Measurements from ENCODE around the gene ACER2.

Gene ACER2

DNA sequence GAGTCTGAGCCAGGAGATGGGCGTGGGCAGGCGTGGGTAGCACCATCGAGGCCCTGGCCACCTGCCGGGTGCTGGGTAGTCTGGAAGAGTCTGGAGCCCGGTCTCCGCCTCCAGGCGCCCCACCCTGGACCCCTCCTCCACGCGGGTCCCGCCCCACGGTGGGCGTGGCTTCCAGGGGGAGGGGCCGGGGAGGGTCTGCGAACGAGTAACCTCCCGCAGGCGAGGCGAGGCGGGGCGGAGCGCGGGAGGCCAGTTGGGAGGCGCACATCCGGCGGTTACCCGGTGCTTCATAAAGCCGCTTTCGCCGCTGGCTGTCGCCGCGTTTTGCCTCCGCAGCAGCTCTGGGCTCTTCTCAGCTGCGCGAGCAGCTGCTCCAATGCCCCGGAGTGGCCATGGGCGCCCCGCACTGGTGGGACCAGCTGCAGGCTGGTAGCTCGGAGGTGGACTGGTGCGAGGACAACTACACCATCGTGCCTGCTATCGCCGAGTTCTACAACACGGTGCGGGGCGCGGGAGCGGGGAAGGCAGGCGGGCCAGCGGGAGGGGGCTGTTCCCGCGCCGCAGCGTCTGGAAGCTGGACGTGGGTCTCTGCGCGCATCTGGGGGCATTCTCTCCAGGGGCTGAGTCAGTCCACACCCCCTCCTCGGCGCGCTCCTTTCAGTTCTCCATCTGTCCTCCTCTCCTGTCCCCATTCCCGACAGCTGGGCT, at the start of gene ACER2:
Gene ACER2 (plus strand): TSS at position 317 of the 708 bp plus-strand sequence. CDS start 76 bp downstream, at position 393.
- peak within 1 kb of the TSS; percentile 80 for H3K27ac ChIP-seq
- no peak for TF ChIP-seq ZFX (IDR thresholded peaks at IDR 0.05; ENCODE audit: borderline replicate concordance)
- TF ChIP-seq, protein P1, sequence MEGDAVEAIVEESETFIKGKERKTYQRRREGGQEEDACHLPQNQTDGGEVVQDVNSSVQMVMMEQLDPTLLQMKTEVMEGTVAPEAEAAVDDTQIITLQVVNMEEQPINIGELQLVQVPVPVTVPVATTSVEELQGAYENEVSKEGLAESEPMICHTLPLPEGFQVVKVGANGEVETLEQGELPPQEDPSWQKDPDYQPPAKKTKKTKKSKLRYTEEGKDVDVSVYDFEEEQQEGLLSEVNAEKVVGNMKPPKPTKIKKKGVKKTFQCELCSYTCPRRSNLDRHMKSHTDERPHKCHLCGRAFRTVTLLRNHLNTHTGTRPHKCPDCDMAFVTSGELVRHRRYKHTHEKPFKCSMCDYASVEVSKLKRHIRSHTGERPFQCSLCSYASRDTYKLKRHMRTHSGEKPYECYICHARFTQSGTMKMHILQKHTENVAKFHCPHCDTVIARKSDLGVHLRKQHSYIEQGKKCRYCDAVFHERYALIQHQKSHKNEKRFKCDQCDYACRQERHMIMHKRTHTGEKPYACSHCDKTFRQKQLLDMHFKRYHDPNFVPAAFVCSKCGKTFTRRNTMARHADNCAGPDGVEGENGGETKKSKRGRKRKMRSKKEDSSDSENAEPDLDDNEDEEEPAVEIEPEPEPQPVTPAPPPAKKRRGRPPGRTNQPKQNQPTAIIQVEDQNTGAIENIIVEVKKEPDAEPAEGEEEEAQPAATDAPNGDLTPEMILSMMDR (IDR thresholded peaks at IDR 0.05): peak; percentile 32

DNA sequence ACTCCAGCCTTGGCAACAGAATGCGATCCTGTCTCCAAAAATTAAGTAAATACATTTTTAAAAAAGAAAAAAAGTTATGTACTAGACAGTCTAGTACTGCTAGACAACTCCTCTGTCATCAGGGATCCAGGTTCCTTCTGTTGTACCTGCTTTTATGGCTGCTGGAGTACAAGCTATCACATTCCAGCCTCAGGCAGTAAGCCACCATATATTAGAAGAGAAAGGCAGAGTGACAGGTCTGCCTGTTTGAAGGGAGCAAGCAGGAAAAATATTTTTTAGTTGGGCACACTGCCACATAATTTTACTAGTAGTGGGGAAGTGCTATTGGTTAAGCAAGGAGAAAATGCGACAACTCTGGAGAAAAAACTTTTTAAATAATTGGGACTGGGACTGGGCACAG, 39.7 kb upstream of the ACER2 start:
- H3K27ac ChIP-seq: no peak overlapping the region
- TF ChIP-seq, protein P1 (IDR thresholded peaks at IDR 0.05): no peak
- no peak for TF ChIP-seq ZFX (IDR thresholded peaks at IDR 0.05; ENCODE audit: borderline replicate concordance)

DNA sequence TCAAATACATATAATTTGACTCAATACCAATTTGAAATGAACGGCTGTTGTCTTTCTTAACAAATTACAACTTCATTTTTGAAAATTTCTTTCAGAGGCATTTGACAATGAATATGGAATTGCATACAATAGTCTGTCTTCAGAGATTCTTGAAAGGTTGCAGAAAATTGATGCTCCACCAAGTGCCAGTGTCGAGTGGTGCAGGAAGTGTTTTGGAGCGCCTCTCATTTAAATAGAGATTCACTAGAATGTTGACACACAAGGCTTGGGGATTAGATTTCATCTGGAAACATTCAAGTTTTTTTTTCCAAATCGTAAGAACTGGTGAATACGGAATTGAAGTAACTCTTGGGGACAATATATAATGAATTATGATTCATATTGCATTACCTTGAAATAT, 36.9 kb upstream of the ACER2 start:
- H3K27ac ChIP-seq: peak overlapping the region; percentile 20
- TF ChIP-seq ZFX (IDR thresholded peaks at IDR 0.05; ENCODE audit: borderline replicate concordance): no peak
- TF ChIP-seq, protein P1 (IDR thresholded peaks at IDR 0.05): peak; percentile 8; the same call in 1 of the 2 replicates

DNA sequence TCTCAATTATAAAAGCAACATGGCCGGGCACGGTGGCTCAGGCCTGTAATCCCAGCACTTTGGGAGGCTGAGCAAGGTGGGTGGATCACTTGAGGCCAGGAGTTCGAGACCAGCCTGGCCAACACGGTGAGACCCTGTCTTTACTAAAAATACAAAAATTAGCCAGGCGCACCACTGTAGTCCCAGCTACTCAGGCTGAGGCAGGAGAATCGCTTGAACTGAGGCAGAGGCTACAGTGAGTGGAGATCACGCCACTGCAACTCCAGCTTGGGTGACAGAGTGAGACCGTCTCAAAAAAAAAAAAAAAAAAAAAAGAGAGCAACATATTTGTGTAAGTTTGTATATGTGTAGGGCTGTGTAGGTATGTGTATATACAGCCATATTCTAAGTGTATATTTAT, 36.2 kb upstream of the ACER2 start:
- TF ChIP-seq, protein P1 (IDR thresholded peaks at IDR 0.05): no peak
- H3K27ac ChIP-seq: peak overlapping the region; percentile 20; the same call in 1 of the 2 replicates

DNA sequence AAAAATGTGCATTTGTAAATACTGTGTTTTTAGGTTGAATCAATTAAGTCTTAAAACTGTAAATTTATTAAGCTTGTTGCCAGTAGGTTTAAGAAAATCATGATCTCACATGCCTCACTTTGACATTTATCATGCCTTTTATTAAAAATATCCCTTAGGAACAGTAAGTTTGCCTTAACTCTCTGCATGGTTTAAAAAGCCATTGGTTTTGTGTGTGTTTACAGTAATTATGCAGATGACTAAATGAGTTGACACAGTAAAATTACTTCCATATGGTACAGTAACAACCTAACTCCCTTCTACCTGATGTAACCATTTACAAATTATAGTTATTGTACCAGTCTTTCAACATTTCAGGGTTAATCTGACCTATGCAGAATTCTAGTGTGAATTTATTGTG, 35.3 kb upstream of the ACER2 start:
- TF ChIP-seq, protein P1 (IDR thresholded peaks at IDR 0.05): no peak
- no peak for TF ChIP-seq ZFX (IDR thresholded peaks at IDR 0.05; ENCODE audit: borderline replicate concordance)
- H3K27ac ChIP-seq: peak overlapping the region; percentile 34

DNA sequence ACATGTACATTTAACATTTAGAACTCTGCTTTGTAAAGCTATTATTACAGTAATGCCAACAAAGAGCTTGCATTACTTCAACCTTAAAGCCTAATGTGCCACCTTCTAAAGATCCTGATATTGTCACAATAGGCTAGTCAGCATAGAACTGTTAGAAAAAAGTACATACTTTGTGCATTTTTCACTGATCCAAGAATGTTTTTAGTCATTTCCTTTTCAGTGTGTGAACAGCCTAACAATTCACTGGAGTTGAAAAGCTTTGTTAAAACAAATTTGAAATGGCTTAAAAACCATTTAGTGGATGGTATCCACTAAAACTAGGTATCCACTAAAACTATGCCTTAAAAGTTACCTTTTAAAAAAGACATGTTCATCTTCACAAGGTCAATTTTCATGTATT, 33.3 kb upstream of the ACER2 start:
- no peak for TF ChIP-seq ZFX (IDR thresholded peaks at IDR 0.05; ENCODE audit: borderline replicate concordance)
- TF ChIP-seq, protein P1 (IDR thresholded peaks at IDR 0.05): no peak
- peak overlapping the region; percentile 34 for H3K27ac ChIP-seq

DNA sequence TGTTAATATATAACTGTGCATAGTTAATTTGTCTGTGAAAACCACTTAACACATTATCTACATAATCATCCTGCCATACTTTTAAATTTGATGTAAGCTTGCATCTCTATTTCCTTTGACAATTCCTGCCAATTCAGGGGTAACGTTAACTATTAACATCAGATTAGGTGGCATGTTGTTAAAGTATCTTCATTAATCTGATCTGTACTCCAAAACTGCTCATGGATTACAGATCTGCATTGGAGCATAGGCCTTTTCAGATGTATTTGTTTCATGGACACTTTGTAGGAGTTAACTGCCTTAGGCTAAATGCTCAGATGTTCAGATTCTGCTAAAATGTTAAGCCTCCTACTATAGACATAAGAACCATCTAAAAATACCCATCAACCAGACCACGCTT, 31.9 kb upstream of the ACER2 start:
- peak overlapping the region; percentile 96 for H3K27ac ChIP-seq
- TF ChIP-seq ZFX (IDR thresholded peaks at IDR 0.05; ENCODE audit: borderline replicate concordance): no peak
- TF ChIP-seq, protein P1 (IDR thresholded peaks at IDR 0.05): no peak

Measured in 22Rv1 (cell line).